GM21576 (cell line): ENCODE results near the gene MEIS2.

Source experiments
- ATAC-seq: cut with Tn5 transposase; IDR thresholded peaks from one replicate; pipeline ENCODE4 v1.9.1; 2021; ENCODE audit warnings: mild to moderate bottlenecking, moderate library complexity; ENCODE audit not compliant: unreplicated experiment

Gene MEIS2

DNA sequence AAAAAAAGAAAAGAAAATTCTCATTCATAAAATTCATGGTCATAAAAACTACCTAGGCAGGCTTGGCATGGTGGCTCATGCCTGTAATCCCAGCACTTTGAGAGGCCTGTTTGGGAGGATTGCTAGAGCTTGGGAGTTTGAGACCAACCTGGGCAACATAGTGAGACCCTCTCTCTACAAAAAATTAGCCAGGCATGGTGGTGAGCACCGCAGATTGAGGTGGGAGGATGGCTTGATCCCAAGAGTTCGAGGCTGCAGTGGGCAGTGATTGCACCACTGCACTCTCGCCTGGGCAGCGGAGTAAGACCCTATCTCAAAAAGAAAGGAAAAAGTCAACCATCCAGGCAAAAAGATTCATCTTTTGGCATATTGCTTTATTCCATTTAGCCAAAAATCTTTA lies 58.5 kb downstream of the MEIS2 start:
- ATAC-seq: no peak

DNA sequence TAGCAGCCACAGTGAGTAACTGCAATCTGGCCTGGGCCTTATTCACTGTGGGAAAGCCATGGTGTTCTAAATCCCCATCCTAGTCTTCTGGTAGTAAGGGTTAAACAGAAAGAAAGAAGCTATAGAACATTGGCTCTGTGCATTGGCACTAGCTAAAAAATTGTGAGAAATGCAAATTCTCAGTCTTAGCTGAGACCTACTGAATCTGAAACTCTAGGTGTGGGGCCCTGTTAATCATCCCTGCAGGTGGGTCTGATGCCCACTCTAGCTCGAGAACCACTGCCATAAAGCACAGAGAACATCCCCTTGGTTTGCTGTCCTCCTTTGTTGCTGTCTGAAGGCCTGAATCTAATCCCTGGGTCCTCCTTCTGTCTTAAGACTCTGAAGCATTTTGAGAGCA lies 59.3 kb downstream of the MEIS2 start:
- ATAC-seq: no peak

DNA sequence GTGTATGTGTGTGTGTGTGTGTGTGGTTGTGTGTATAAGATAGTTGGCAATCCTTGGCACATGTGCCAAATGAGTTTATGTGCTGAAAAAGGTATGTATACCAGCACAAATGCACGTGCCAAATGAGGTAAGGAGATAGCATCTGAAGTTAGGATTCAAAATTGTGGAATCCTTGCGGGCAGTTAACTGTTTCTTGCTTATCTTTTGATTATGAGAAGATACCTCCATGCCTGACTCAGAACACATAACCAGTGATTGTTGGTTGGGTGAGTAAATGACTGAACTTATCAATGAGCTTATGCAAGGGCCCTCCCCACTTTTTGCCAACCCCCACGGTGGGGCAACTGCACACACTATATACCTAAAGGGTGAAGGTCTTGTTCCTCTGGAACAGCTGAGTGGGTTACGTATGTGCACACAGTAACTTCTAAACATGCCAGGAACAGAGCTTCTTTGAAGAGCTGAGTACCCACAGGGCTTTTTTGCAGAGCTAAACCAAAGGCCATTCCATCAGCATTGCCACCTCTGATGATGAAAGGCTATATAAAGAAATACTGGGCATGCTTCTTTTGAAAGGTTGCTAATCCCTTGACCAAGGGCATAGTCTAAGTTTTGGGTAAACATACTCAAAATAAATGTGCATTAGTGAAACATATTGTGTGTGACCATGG lies 60.1 kb downstream of the MEIS2 start:
- no peak for ATAC-seq

DNA sequence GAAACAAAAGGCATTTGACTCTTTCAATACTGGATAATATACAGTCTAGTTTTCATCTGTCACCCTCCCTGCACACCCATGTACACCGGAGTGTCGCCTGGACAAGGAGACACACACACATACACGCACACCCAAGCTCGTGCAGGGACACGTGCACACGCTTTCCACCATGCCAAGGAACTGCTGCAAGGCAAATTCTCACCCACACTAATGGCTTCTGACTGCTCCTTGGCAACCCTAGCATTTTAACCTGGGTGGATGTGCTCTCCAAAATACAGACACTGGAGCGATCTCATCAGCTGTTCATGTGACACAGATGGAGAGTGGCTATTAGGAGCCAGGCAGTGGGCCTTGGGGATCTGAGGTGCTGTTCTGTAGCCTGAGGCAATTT lies 61.6 kb downstream of the MEIS2 start:
- no peak for ATAC-seq

DNA sequence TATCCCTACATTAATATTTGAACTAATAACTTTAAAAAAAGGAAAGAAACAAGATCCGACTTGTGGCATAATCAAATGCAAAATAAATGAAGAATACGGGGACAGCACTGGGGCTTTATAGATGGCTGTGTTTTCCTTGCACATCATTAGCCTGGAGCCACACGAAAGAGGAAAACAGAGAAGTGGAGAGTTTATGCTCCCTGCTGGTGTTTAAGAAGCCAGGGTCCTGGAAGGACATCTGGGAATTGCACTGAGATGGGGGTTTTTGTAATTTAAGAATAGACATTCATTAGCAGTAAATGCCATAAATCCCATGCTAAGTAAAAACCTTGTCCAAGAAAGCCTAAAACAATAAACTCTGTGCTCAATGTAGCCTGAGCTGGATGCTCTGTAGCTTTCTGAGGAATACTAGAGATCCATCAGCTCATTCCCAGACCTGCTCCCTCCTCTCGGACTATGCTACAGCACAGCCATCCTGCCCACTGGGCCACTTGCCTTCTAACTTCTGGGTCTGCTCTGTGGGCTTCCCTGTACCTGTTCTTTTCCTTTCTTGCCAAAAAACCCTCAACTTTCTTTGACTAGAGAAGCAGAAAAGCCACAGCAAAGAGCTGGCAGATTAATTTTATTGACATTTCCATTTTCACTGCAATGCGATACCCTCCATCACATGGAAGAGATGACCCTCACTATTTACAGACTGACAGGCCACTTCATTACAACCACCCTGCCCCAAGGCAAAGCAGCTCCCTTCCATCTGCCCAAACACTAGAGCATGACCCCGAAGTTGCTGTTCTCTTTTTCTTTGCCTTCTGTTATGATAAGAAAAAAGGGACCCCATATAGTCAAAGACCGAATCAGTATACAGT lies 62.3 kb downstream of the MEIS2 start:
- ATAC-seq: no peak

GRCh38 chr15:37037071-37037655 lies 63.2 kb downstream of the MEIS2 start:
- ATAC-seq: no peak

DNA sequence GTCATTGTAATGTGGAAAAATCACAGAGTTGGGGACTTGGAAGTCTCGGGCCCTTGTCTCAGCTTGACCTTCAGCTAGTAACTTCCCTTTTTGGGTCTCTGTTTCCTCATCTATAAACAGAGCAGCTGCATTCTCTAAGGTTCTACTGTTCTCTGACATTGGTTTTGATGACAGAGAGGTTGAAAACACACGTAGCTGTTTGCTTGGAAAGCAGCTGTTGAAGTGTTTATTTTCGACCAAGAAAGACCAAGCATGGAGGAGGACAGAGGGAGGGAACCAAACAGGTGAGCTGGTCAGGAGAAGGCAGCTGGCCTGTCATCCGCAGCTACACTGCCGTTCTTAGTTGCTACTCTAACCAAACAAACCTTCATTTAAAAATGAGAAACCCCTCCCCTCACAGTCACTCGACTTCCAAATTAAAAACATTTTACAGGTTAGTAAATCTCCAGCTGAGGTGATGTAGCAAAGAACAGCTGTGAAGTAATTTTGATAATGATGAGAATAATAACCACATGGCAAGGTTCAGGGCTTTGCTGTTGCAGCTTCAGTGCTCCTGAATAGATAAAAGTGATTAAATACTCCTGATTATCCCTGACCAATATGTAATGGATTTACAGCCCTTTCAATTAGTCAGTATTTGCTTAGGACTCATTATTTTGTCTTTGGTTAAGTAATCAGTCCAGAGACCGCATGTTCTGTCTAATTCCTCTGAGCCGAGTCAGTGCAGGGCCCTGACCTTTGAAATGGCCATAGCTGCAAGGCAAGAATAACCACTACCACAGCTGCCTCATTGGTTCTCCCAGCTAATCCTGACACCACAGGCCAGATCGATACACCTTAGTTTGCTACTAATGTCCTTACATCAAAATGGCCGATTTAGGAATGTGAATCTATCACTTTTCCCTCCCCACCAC lies 65.3 kb downstream of the MEIS2 start:
- ATAC-seq: no peak

- ATAC-seq: no peak
These were observed 66.0 kb downstream of the MEIS2 start for GRCh38 chr15:37034392-37034791.

DNA sequence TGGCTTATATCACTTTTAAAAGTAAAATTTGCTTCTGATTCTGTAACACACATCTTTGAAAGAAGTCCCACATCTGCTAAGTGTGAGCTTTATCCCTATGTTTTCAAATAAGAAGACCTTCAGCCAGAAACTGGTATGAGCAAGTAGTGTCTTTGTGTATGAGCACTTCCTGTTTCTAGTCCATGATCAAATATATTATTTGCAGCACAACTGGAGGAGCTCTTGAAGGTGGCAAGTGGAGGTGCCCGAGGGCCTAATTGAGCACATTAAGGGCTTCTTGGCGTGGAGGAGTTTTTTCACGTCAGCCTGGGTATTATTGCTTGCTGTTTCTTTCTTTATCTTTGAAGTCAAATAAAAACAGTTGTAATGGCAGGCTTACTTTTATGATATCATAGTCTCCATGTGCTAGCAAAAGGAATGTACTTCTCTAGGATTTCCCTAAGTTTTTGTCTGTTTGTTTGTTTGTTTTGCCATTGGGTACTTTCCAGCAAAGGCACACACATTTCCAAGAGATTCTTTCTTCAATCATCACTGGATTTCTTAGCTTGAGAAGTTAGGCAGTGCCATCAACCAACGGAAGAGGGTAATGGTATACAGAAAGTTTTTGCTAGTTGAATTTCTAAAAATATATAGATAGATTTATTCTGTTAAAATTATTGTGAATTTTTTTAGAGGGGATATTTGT lies 68.1 kb downstream of the MEIS2 start:
- no peak for ATAC-seq

GRCh38 chr15:37031198-37031597 lies 69.2 kb downstream of the MEIS2 start:
- no peak for ATAC-seq

GRCh38 chr15:37028625-37029296 lies 71.6 kb downstream of the MEIS2 start:
- ATAC-seq: no peak

- ATAC-seq: no peak
These were observed 79.5 kb downstream of the MEIS2 start for GRCh38 chr15:37020852-37021251.

DNA sequence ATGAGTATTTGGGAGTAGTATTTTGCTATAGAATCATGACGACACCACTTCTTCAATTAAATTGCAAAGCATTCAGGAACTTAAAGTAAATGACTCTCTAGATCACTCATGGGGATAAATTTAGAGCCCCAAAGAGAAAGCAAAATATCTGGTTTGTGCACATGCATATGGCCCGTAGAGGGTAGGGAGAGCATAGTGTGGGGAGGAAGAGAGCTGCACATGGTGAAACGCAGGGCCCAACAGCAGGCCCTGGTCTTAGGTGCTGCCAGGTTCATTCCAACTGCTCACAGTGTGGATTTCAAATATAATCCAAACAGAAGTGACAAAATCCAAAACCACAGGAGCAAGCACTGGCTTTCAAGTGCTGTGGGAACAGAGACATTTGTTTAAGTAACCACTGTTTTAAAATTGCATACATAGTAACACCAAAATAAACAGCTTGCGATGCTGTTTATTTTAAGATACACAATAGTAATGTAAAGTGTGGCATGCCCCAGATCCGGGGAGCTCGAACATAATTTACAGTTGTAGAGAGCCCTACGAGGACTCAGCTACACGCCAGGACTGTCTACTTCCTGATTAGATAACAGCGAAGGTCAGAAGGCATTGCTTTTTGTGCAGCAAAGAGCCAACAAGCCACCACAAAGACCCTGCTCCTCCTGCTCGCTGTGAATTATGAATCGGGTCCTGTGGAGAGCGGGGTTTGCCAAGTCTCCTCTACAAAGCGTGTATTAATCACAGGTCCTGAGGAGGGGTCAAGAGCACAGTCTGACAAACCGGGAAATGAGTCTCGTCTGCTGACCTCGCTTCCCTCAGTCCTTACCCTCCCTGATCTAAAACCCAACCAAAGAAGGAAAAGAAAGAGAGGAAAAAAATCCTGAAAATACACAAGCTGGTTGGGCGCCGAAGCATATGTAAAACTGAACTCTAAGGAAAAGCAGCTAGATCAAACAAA lies 80.6 kb downstream of the MEIS2 start:
- ATAC-seq: no peak

GRCh38 chr15:37017031-37017625 lies 83.2 kb downstream of the MEIS2 start:
- ATAC-seq: no peak

DNA sequence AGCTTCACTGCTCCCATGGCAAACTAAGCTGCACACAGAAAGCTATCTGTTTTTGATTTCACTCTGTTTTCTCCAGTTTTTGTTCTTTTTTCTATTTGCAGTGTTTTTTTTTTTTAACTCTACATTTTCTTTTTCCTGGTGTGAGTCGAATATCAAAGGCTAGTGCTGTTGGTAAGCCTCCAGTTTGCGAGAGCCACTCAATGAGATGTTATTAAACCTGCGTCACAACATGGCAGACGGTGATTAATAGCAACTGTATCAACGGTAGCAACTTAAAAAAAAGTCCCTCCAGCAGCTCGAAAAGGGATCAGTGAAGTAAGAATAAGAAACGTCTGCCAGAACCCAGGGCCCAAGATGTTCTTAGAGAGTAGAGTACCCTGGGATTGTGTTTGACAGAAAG lies 84.1 kb downstream of the MEIS2 start:
- ATAC-seq: no peak

DNA sequence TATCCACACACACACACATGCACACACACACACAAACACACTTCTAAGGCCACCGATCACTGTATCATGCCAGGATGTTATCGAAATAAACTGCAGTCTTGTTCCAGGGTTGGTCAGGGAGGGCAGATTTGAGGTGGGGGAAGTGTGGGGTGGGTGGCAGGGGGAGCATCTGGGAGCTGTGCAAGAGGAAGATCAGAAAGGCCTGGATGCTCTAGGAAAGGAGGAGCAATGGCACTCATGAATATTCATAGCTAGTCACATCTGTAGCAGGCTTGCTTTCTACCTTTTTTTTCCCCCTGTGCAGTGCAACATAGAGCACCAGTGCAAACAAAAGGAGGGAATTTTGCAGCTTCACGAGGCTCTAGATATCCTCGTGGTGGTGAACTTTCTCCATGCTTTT lies 84.9 kb downstream of the MEIS2 start:
- ATAC-seq: no peak

GRCh38 chr15:37015035-37015434 lies 85.3 kb downstream of the MEIS2 start:
- no peak for ATAC-seq

- ATAC-seq: no peak
These were observed 85.8 kb downstream of the MEIS2 start for GRCh38 chr15:37014566-37014965.
